Measurements from ENCODE around the gene ALAS1. TPM values are rescaled to one million over a fixed set of nuclear protein-coding genes. Genes with fewer than 3 reads are reported as not detected.

The ALAS1 gene
- total and polyA plus RNA-seq, 2 of the 13 experiments (the other 11 are each of a cell fraction or from before 2014, with no cell fraction given) = 36.0 to 43.2 TPM

- TF ChIP-seq ZNF362 (CRISPR knock-in tag; IDR thresholded peaks at IDR 0.05; ENCODE audit: borderline replicate concordance) = no peak
- 0 out of 2 replicates have a peak, but pooled peaks have one; percentile 7 for TF ChIP-seq FOXA3 (CRISPR knock-in tag; IDR thresholded peaks at IDR 0.05)
- TF ChIP-seq POLR2G (IDR thresholded peaks at IDR 0.05; ENCODE audit: low read depth, low read length) = peak; percentile 40; the same call in 1 of the 2 replicates
- TF ChIP-seq, protein P1, sequence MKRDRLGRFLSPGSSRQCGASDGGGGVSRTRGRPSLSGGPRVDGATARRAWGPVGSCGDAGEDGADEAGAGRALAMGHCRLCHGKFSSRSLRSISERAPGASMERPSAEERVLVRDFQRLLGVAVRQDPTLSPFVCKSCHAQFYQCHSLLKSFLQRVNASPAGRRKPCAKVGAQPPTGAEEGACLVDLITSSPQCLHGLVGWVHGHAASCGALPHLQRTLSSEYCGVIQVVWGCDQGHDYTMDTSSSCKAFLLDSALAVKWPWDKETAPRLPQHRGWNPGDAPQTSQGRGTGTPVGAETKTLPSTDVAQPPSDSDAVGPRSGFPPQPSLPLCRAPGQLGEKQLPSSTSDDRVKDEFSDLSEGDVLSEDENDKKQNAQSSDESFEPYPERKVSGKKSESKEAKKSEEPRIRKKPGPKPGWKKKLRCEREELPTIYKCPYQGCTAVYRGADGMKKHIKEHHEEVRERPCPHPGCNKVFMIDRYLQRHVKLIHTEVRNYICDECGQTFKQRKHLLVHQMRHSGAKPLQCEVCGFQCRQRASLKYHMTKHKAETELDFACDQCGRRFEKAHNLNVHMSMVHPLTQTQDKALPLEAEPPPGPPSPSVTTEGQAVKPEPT (CRISPR knock-in tag; IDR thresholded peaks at IDR 0.05; ENCODE audit: low read depth) = peak; percentile 55; the same call in 1 of the 2 replicates
- TF ChIP-seq, protein P2, sequence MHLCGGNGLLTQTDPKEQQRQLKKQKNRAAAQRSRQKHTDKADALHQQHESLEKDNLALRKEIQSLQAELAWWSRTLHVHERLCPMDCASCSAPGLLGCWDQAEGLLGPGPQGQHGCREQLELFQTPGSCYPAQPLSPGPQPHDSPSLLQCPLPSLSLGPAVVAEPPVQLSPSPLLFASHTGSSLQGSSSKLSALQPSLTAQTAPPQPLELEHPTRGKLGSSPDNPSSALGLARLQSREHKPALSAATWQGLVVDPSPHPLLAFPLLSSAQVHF (CRISPR knock-in tag; IDR thresholded peaks at IDR 0.05) = peak; percentile 62; the same call in 1 of the 2 replicates
- 0 out of 2 replicates have a peak, but pooled peaks have one; percentile 23 for TF ChIP-seq MAZ (IDR thresholded peaks at IDR 0.05; ENCODE audit: borderline replicate concordance, low read depth, low read length)
- no peak for TF ChIP-seq MAZ (CRISPR knock-in tag; IDR thresholded peaks at IDR 0.05; ENCODE audit: low read depth)
- no peak for TF ChIP-seq ZZZ3 (CRISPR knock-in tag; IDR thresholded peaks at IDR 0.05; ENCODE audit: borderline replicate concordance)
- peak; percentile 38; the same call in 1 of the 2 replicates for TF ChIP-seq ZNF605 (CRISPR knock-in tag; IDR thresholded peaks at IDR 0.05)
- TF ChIP-seq SALL1 (CRISPR knock-in tag; IDR thresholded peaks at IDR 0.05) = peak; percentile 56
- TF ChIP-seq HMGA1 (CRISPR knock-in tag; conservative IDR thresholded peaks at IDR 0.05) = no peak
- TF ChIP-seq, protein P3, sequence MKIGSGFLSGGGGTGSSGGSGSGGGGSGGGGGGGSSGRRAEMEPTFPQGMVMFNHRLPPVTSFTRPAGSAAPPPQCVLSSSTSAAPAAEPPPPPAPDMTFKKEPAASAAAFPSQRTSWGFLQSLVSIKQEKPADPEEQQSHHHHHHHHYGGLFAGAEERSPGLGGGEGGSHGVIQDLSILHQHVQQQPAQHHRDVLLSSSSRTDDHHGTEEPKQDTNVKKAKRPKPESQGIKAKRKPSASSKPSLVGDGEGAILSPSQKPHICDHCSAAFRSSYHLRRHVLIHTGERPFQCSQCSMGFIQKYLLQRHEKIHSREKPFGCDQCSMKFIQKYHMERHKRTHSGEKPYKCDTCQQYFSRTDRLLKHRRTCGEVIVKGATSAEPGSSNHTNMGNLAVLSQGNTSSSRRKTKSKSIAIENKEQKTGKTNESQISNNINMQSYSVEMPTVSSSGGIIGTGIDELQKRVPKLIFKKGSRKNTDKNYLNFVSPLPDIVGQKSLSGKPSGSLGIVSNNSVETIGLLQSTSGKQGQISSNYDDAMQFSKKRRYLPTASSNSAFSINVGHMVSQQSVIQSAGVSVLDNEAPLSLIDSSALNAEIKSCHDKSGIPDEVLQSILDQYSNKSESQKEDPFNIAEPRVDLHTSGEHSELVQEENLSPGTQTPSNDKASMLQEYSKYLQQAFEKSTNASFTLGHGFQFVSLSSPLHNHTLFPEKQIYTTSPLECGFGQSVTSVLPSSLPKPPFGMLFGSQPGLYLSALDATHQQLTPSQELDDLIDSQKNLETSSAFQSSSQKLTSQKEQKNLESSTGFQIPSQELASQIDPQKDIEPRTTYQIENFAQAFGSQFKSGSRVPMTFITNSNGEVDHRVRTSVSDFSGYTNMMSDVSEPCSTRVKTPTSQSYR (CRISPR knock-in tag; IDR thresholded peaks at IDR 0.05; ENCODE audit: borderline replicate concordance) = peak; percentile 30; the same call in 1 of the 2 replicates
- TF ChIP-seq, protein P4, sequence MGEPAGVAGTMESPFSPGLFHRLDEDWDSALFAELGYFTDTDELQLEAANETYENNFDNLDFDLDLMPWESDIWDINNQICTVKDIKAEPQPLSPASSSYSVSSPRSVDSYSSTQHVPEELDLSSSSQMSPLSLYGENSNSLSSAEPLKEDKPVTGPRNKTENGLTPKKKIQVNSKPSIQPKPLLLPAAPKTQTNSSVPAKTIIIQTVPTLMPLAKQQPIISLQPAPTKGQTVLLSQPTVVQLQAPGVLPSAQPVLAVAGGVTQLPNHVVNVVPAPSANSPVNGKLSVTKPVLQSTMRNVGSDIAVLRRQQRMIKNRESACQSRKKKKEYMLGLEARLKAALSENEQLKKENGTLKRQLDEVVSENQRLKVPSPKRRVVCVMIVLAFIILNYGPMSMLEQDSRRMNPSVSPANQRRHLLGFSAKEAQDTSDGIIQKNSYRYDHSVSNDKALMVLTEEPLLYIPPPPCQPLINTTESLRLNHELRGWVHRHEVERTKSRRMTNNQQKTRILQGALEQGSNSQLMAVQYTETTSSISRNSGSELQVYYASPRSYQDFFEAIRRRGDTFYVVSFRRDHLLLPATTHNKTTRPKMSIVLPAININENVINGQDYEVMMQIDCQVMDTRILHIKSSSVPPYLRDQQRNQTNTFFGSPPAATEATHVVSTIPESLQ (CRISPR knock-in tag; conservative IDR thresholded peaks at IDR 0.05) = no peak
- TF ChIP-seq ARNT2 (CRISPR knock-in tag; IDR thresholded peaks at IDR 0.05; ENCODE audit: low read depth) = peak; percentile 75; the same call in 1 of the 2 replicates
- TF ChIP-seq ZNF263 (CRISPR knock-in tag; IDR thresholded peaks at IDR 0.05) = peak; percentile 48; the same call in 1 of the 2 replicates
- TF ChIP-seq, protein P5, sequence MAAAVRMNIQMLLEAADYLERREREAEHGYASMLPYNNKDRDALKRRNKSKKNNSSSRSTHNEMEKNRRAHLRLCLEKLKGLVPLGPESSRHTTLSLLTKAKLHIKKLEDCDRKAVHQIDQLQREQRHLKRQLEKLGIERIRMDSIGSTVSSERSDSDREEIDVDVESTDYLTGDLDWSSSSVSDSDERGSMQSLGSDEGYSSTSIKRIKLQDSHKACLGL (CRISPR knock-in tag; IDR thresholded peaks at IDR 0.05) = peak; percentile 51; the same call in 1 of the 2 replicates
- no peak for TF ChIP-seq SYNCRIP (IDR thresholded peaks at IDR 0.05; ENCODE audit: insufficient read depth, low read depth, low read length)
- peak; percentile 51; the same call in 1 of the 2 replicates for TF ChIP-seq RBFOX2 (IDR thresholded peaks at IDR 0.05; ENCODE audit: low read depth, low read length)
These were observed 47.6 kb downstream of the ALAS1 start, which contains the start of gene PPM1M (continued) for GRCh38 chr3:52245322-52246263.

Data from HepG2 (cell line).